HepG2 (cell line): Measurements from ENCODE around the gene WTAP. TPM values are rescaled to one million over a fixed set of nuclear protein-coding genes. Genes with fewer than 3 reads are reported as not detected.
A peak's percentile ranks its signal among the peaks of the same experiment; 100 is the strongest.

Experiments
- ATRX ChIP-seq: sonication (generic); formaldehyde crosslinking; IDR thresholded peaks from 2 replicates; pipeline ENCODE4 v1.4.0; 2020; ENCODE audit warnings: missing genetic modification reagents, borderline replicate concordance
- CC2D1A ChIP-seq: sonication (generic); formaldehyde crosslinking; IDR thresholded peaks from 2 replicates; pipeline ENCODE4 v1.8.1; 2023; ENCODE audit warnings: mild to moderate bottlenecking, missing genetic modification reagents
- E2F1 ChIP-seq: sonication (generic); formaldehyde crosslinking; IDR thresholded peaks from 2 replicates; pipeline ENCODE4 v1.5.0; 2020; ENCODE audit warnings: missing genetic modification reagents
- GABPB1 ChIP-seq: IDR thresholded peaks from 2 replicates; pipeline ENCODE4 v1.6.1; 2016; ENCODE audit warnings: mild to moderate bottlenecking, missing genetic modification reagents, moderate library complexity, missing compliant biosample characterization
- HOMEZ ChIP-seq: IDR thresholded peaks from 2 replicates; pipeline ENCODE4 v1.6.1; 2016; ENCODE audit warnings: low read depth
- KIAA2018 ChIP-seq: sonication (generic); formaldehyde crosslinking; IDR thresholded peaks from 2 replicates; pipeline ENCODE4 v1.5.0; 2020; ENCODE audit warnings: mild to moderate bottlenecking, missing genetic modification reagents, borderline replicate concordance
- MAFF ChIP-seq: IDR thresholded peaks from 2 replicates; pipeline ENCODE4 v1.6.1; 2011; ENCODE audit warnings: low read depth, low read length, improper control_type of control experiment
- MAZ ChIP-seq, 2 experiments: sonication (generic) in 1 of 2; formaldehyde crosslinking in 1 of 2; IDR thresholded peaks; 2 replicates each; pipeline versions ENCODE4 v1.5.0 to v1.6.1; 2012 to 2020; ENCODE audit warnings: low read depth in 2 of 2, mild to moderate bottlenecking in 2 of 2, borderline replicate concordance in 1 of 2, improper control_type of control experiment in 1 of 2, low read length in 1 of 2, missing genetic modification reagents in 1 of 2, moderate library complexity in 1 of 2
- THAP8 ChIP-seq: sonication (generic); formaldehyde crosslinking; IDR thresholded peaks from 2 replicates; pipeline ENCODE4 v1.5.1; 2020; ENCODE audit warnings: missing genetic modification reagents, mild to moderate bottlenecking, borderline replicate concordance
- ZNF260 ChIP-seq: sonication (generic); formaldehyde crosslinking; IDR thresholded peaks from 2 replicates; pipeline ENCODE4 v1.4.0; 2020; ENCODE audit warnings: missing genetic modification reagents, low read depth, mild to moderate bottlenecking, borderline replicate concordance
- ZNF276 ChIP-seq: sonication (generic); formaldehyde crosslinking; IDR thresholded peaks from 2 replicates; pipeline ENCODE4 v1.4.0; 2020; ENCODE audit warnings: mild to moderate bottlenecking, low read depth, missing genetic modification reagents
- ZNF292 ChIP-seq: sonication (generic); formaldehyde crosslinking; IDR thresholded peaks from 2 replicates; pipeline ENCODE4 v1.8.1; 2022; ENCODE audit warnings: mild to moderate bottlenecking, low read depth, missing genetic modification reagents, borderline replicate concordance
- ZNF362 ChIP-seq: sonication (generic); formaldehyde crosslinking; IDR thresholded peaks from 2 replicates; pipeline ENCODE4 v1.4.0; 2020; ENCODE audit warnings: missing genetic modification reagents, mild to moderate bottlenecking, borderline replicate concordance
- polyA plus RNA-seq, 8 experiments: library from polyadenylated mRNA; depleted of rRNA in 3 of 8; stranded (reverse) in 7 of 8; unstranded in 1 of 8; fragments of >200 nt; fragmentation: Illumina TruSeq in 4 of 8; extraction: Trizol in 4 of 8; gene quantifications; 2 replicates each; pipeline versions ENCODE4 v1.2.1 to v1.2.3, GENCODE V29; 2011 to 2016; ENCODE audit warnings: low read depth in 4 of 8, missing spikeins in 1 of 8, mixed read lengths in 1 of 8; ENCODE audit not compliant: insufficient read depth in 1 of 8
- total RNA-seq, 5 experiments: library from RNA; depleted of rRNA; stranded (reverse); fragments of >200 nt; fragmentation: Illumina TruSeq; extraction: Trizol; gene quantifications; 2 replicates each; pipeline ENCODE4 v1.2.3, GENCODE V29; 2016; ENCODE audit warnings: low read depth in 1 of 5

The WTAP gene
- total and polyA plus RNA-seq, 2 of the 13 experiments (the other 11 are each of a cell fraction or from before 2014, with no cell fraction given): 31.6 to 167 TPM

- TF ChIP-seq ZNF276 (CRISPR knock-in tag) (0 out of 2 replicates have a peak, but pooled peaks have one; percentile 19), ZNF292 (CRISPR knock-in tag) (no peak), KIAA2018 (CRISPR knock-in tag) (0 out of 2 replicates have a peak, but pooled peaks have one; percentile 74), E2F1 (CRISPR knock-in tag) (no peak), ATRX (CRISPR knock-in tag) (no peak), ZNF362 (CRISPR knock-in tag) (no peak), GABPB1 (CRISPR knock-in tag) (no peak), CC2D1A (CRISPR knock-in tag) (peak; percentile 22; the same call in 1 of the 2 replicates), MAFF (no peak), THAP8 (CRISPR knock-in tag) (no peak), MAZ (IDR thresholded peaks at IDR 0.05; ENCODE audit: borderline replicate concordance, low read depth, low read length) (no peak), MAZ (CRISPR knock-in tag; IDR thresholded peaks at IDR 0.05; ENCODE audit: low read depth) (0 out of 2 replicates have a peak, but pooled peaks have one; percentile 27), ZNF260 (CRISPR knock-in tag) (no peak), HOMEZ (CRISPR knock-in tag) (no peak)
Observed at GRCh38 chr6:159760602-159761057, 33.3 kb downstream of the WTAP start (continued).
